ENCODE data around the gene MEIS3.

DNA sequence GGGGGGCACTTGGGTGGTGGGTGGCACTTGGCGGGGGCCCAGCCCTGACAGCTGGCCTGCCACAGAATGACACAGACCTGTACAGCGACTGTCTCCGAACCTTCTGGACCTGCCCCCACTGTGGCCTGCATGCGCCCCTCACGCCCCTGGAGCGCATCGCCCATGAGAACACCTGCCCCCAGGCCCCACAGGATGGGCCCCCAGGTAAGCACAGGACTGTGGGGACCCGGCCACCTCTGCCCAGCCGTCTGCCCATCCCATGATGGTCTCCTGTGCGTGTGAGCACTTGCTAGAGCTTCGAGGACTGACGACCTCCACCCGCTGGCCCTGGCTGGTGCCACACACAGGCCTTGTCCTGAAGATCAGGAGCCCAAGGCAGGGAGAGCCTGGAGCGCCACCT is 38.2 kb downstream of the MEIS3 start:
- TF ChIP-seq, protein P1, sequence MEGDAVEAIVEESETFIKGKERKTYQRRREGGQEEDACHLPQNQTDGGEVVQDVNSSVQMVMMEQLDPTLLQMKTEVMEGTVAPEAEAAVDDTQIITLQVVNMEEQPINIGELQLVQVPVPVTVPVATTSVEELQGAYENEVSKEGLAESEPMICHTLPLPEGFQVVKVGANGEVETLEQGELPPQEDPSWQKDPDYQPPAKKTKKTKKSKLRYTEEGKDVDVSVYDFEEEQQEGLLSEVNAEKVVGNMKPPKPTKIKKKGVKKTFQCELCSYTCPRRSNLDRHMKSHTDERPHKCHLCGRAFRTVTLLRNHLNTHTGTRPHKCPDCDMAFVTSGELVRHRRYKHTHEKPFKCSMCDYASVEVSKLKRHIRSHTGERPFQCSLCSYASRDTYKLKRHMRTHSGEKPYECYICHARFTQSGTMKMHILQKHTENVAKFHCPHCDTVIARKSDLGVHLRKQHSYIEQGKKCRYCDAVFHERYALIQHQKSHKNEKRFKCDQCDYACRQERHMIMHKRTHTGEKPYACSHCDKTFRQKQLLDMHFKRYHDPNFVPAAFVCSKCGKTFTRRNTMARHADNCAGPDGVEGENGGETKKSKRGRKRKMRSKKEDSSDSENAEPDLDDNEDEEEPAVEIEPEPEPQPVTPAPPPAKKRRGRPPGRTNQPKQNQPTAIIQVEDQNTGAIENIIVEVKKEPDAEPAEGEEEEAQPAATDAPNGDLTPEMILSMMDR (IDR thresholded peaks at IDR 0.05): no peak
- no peak for TF ChIP-seq POLR2A (IDR thresholded peaks at IDR 0.05)
